ENCODE measurements around the gene KRTAP10-6.

KRTAP10-6 gene

GRCh38 chr21:44590311-44590721, 2.0 kb downstream of the KRTAP10-6 start:
- no peak for TF ChIP-seq ZFX (IDR thresholded peaks at IDR 0.05; ENCODE audit: borderline replicate concordance)
- TF ChIP-seq CTCF (IDR thresholded peaks at IDR 0.05): no peak

GRCh38 chr21:44589586-44590305, 2.6 kb downstream of the KRTAP10-6 start:
- TF ChIP-seq CTCF (IDR thresholded peaks at IDR 0.05) (no peak), ZFX (IDR thresholded peaks at IDR 0.05; ENCODE audit: borderline replicate concordance) (no peak)
- no peak overlapping the region for H3K27ac ChIP-seq

More at GRCh38 chr21:44590311-44590721, 2.0 kb downstream of the KRTAP10-6 start:
- no peak overlapping the region for H3K27ac ChIP-seq

GRCh38 chr21:44589094-44589493, 3.2 kb downstream of the KRTAP10-6 start:
- no peak overlapping the region for H3K27ac ChIP-seq
- TF ChIP-seq ZFX (IDR thresholded peaks at IDR 0.05; ENCODE audit: borderline replicate concordance) (no peak), CTCF (IDR thresholded peaks at IDR 0.05) (no peak)

- TF ChIP-seq ZFX (IDR thresholded peaks at IDR 0.05; ENCODE audit: borderline replicate concordance): no peak
- TF ChIP-seq CTCF (IDR thresholded peaks at IDR 0.05): no peak
- no peak overlapping the region for H3K27ac ChIP-seq
These were observed 6.4 kb downstream of the KRTAP10-6 start for GRCh38 chr21:44585892-44586291.

- TF ChIP-seq ZFX (IDR thresholded peaks at IDR 0.05; ENCODE audit: borderline replicate concordance): no peak
- TF ChIP-seq CTCF (IDR thresholded peaks at IDR 0.05): no peak
- peak overlapping the region; percentile 44 for H3K27ac ChIP-seq
These were observed 8.5 kb downstream of the KRTAP10-6 start for GRCh38 chr21:44583800-44584147.

GRCh38 chr21:44583089-44583799, 9.1 kb downstream of the KRTAP10-6 start:
- peak overlapping the region; percentile 44 for H3K27ac ChIP-seq
- no peak for TF ChIP-seq CTCF (IDR thresholded peaks at IDR 0.05)
- no peak for TF ChIP-seq ZFX (IDR thresholded peaks at IDR 0.05; ENCODE audit: borderline replicate concordance)

- H3K27ac ChIP-seq: no peak overlapping the region
- no peak for TF ChIP-seq ZFX (IDR thresholded peaks at IDR 0.05; ENCODE audit: borderline replicate concordance)
- TF ChIP-seq CTCF (IDR thresholded peaks at IDR 0.05): no peak
These were observed 10.2 kb downstream of the KRTAP10-6 start for GRCh38 chr21:44582055-44582454.

Data from 22Rv1 (cell line).